GM23338 (cell line): ENCODE data around the gene TTC28. TPM values are rescaled to one million over a fixed set of nuclear protein-coding genes. Genes with fewer than 3 reads are reported as not detected.

Experiments used
- ATAC-seq: fragments of 200-7000 bp; cut with Tn5 transposase; 3 replicates; pipeline ENCODE4 v1.9.1; 2020
- DNase-seq: peaks from one replicate; pipeline ENCODE4 v3.0.0-alpha.2; 2015; ENCODE audit warnings: low spot score
- H2AFZ ChIP-seq: fragments of 200-600 bp; sonication (generic); 2 replicates; pipeline ENCODE4 v1.8.0; 2016; ENCODE audit warnings: antibody characterized with exemption, mild to moderate bottlenecking, moderate library complexity
- H3F3A ChIP-seq: fragments of 200-600 bp; sonication (generic); replicated peaks from 2 replicates; pipeline ENCODE4 v1.8.0; 2017; ENCODE audit warnings: antibody characterized with exemption, mixed run types, low read depth
- H3K27ac ChIP-seq: fragments of 200-600 bp; sonication (generic); 2 replicates; pipeline ENCODE4 v1.6.1; 2016; ENCODE audit warnings: low read depth
- H3K27me3 ChIP-seq: fragments of 200-600 bp; sonication (generic); 2 replicates; pipeline ENCODE4 v1.8.0; 2016; ENCODE audit warnings: mild to moderate bottlenecking, mixed run types, moderate library complexity; ENCODE audit not compliant: insufficient read depth
- H3K36me3 ChIP-seq: fragments of 200-600 bp; sonication (generic); 2 replicates; pipeline ENCODE4 v1.8.0; 2016; ENCODE audit warnings: mild to moderate bottlenecking; ENCODE audit not compliant: insufficient read depth
- H3K4me1 ChIP-seq: fragments of 200-600 bp; sonication (generic); 2 replicates; pipeline ENCODE4 v1.8.0; 2016; ENCODE audit warnings: mild to moderate bottlenecking, moderate library complexity; ENCODE audit not compliant: insufficient read depth
- H3K4me2 ChIP-seq: fragments of 200-600 bp; sonication (generic); 2 replicates; pipeline ENCODE4 v1.7.1; 2017; ENCODE audit warnings: mixed run types
- H3K4me3 ChIP-seq: fragments of 200-600 bp; sonication (generic); 2 replicates; pipeline ENCODE4 v1.6.1; 2016; ENCODE audit warnings: mixed run types
- H3K79me2 ChIP-seq: fragments of 200-600 bp; sonication (generic); replicated peaks from 2 replicates; pipeline ENCODE4 v1.8.0; 2017; ENCODE audit warnings: mild to moderate bottlenecking; ENCODE audit not compliant: insufficient read depth
- H3K9me2 ChIP-seq: fragments of 200-600 bp; sonication (generic); 2 replicates; pipeline ENCODE4 v1.8.0; 2017; ENCODE audit not compliant: insufficient read depth
- H4K20me1 ChIP-seq: fragments of 200-600 bp; sonication (generic); replicated peaks from 2 replicates; pipeline ENCODE4 v1.8.0; 2017; ENCODE audit warnings: mild to moderate bottlenecking; ENCODE audit not compliant: insufficient read depth
- H3K27ac Mint-ChIP-seq: 2 replicates; pipeline ENCODE4 v1.8.0; 2020; ENCODE audit warnings: inconsistent platforms, mild to moderate bottlenecking, moderate library complexity, mixed read lengths
- H3K27me3 Mint-ChIP-seq: 3 replicates; pipeline ENCODE4 v1.8.0; 2022; ENCODE audit warnings: low read depth, mild to moderate bottlenecking, moderate library complexity, mixed read lengths, inconsistent platforms; ENCODE audit not compliant: insufficient read depth, poor library complexity
- H3K36me3 Mint-ChIP-seq: 3 replicates; pipeline ENCODE4 v1.8.0; 2021; ENCODE audit warnings: low read depth, mild to moderate bottlenecking, inconsistent platforms, moderate library complexity, mixed read lengths
- H3K4me1 Mint-ChIP-seq: 3 replicates; pipeline ENCODE4 v1.8.0; 2020; ENCODE audit warnings: mild to moderate bottlenecking, inconsistent platforms, mixed read lengths
- H3K4me3 Mint-ChIP-seq: 3 replicates; pipeline ENCODE4 v1.8.0; 2021; ENCODE audit warnings: moderate library complexity, mild to moderate bottlenecking, inconsistent platforms, mixed read lengths
- H3K9me3 Mint-ChIP-seq: 3 replicates; pipeline ENCODE4 v1.8.0; 2020; ENCODE audit warnings: moderate library complexity, mild to moderate bottlenecking, inconsistent platforms, mixed read lengths
- CREB1 ChIP-seq: fragments of 250-450 bp; sonication (Bioruptor Pico); IDR thresholded peaks from 2 replicates; pipeline ENCODE4 v1.5.0; 2020; ENCODE audit warnings: low read depth, mild to moderate bottlenecking, moderate library complexity
- CTCF ChIP-seq, 2 experiments: fragments of 200-600 bp in 1 of 2; sonication (generic) in 1 of 2; conservative IDR thresholded peaks; 2 replicates each; pipeline versions ENCODE4 v1.5.1 to v1.6.1; 2016 to 2017; ENCODE audit warnings: antibody characterized with exemption in 2 of 2, low read depth in 2 of 2, mild to moderate bottlenecking in 2 of 2, moderate library complexity in 1 of 2
- ETS1 ChIP-seq: IDR thresholded peaks from 2 replicates; pipeline ENCODE4 v1.6.1; 2016; ENCODE audit warnings: antibody characterized with exemption
- EZH2 ChIP-seq: fragments of 200-600 bp; sonication (generic); IDR thresholded peaks from one replicate; pipeline ENCODE4 v1.8.0; 2017; ENCODE audit warnings: antibody characterized with exemption, mild to moderate bottlenecking, low read depth; ENCODE audit not compliant: unreplicated experiment
- EZH2phosphoT487 ChIP-seq: fragments of 200-600 bp; sonication (generic); IDR thresholded peaks from one replicate; pipeline ENCODE4 v1.8.1; 2018; ENCODE audit warnings: antibody characterized with exemption; ENCODE audit not compliant: unreplicated experiment
- JUNB ChIP-seq: IDR thresholded peaks from one replicate; pipeline ENCODE4 v1.6.1; 2016; ENCODE audit warnings: antibody characterized with exemption; ENCODE audit not compliant: unreplicated experiment
- NANOG ChIP-seq: IDR thresholded peaks from 2 replicates; pipeline ENCODE4 v1.6.1; 2016; ENCODE audit warnings: antibody characterized with exemption, borderline replicate concordance
- POLR2AphosphoS5 ChIP-seq: IDR thresholded peaks from 2 replicates; pipeline ENCODE4 v1.6.1; 2016; ENCODE audit warnings: antibody characterized with exemption, low read depth
- ZNF114 ChIP-seq: fragments of 250-450 bp; sonication (Bioruptor Pico); IDR thresholded peaks from 2 replicates; pipeline ENCODE4 v1.5.0; 2020; ENCODE audit warnings: mild to moderate bottlenecking, moderate library complexity
- ZNF331 ChIP-seq: fragments of 250-450 bp; sonication (Bioruptor Pico); IDR thresholded peaks from 2 replicates; pipeline ENCODE4 v1.5.0; 2020; ENCODE audit warnings: low read depth, mild to moderate bottlenecking, moderate library complexity
- ZNF462 ChIP-seq: fragments of 250-450 bp; sonication (Bioruptor Pico); IDR thresholded peaks from 2 replicates; pipeline ENCODE4 v1.5.0; 2020; ENCODE audit warnings: mild to moderate bottlenecking, moderate library complexity
- polyA plus RNA-seq: library from polyadenylated mRNA; unstranded; fragments of >200 nt; fragmentation: Nextera tagmentation; extraction: Ambion mirVana; gene quantifications from 2 replicates; pipeline ENCODE4 v1.2.1, GENCODE V29; 2016
- total RNA-seq: library from RNA; depleted of rRNA; stranded (reverse); fragments of >200 nt; shearing (Covaris generic); gene quantifications from 2 replicates; pipeline ENCODE4 v1.2.3, GENCODE V29; 2014

TTC28 gene
- total and polyA plus RNA-seq, 2 experiments from 2014 or later = 4.5 to 16.1 TPM

- TF ChIP-seq ZNF462 (no peak), ZNF114 (no peak), ZNF331 (CRISPR knock-in tag) (no peak), POLR2AphosphoS5 (no peak), ETS1 (no peak), EZH2phosphoT487 (no peak), EZH2 (no peak)
These were observed 69.7 kb downstream of the TTC28 start (continued) for GRCh38 chr22:28609921-28610320.

GRCh38 chr22:28608546-28608945 is 71.1 kb downstream of the TTC28 start:
- Mint-ChIP-seq H3K4me3 (no peak overlapping the region), H3K4me1 (peaks cover 15% of the 10 kb centered on the region), H3K27ac (no peak overlapping the region), H3K27me3 (peaks cover 2% of the 10 kb centered on the region), H3K36me3 (peaks cover 10% of the 10 kb centered on the region; the same call in 2 of the 3 replicates), H3K9me3 (no peaks in the 10 kb centered on the region)
- DNase-seq (peak; percentile 59), ATAC-seq (peak; percentile 75)
- no peaks in the 10 kb centered on the region; the same call in 1 of the 2 replicates for H3K4me1 ChIP-seq
- H3F3A ChIP-seq = no peaks in the 10 kb centered on the region
- H2AFZ ChIP-seq = no peak overlapping the region
- peaks cover 4% of the 10 kb centered on the region; the same call in 1 of the 2 replicates for H3K9me2 ChIP-seq
- no peaks in the 10 kb centered on the region for H3K27me3 ChIP-seq
- H3K4me3 ChIP-seq = no peak overlapping the region
- H3K79me2 ChIP-seq = 0 out of 2 replicates have a peak, but pooled peaks cover 5% of the 10 kb centered on the region
- no peak overlapping the region for H3K4me2 ChIP-seq
- no peaks in the 10 kb centered on the region for H4K20me1 ChIP-seq
- no peaks in the 10 kb centered on the region for H3K36me3 ChIP-seq
- no peak overlapping the region for H3K27ac ChIP-seq
- TF ChIP-seq CTCF (conservative IDR thresholded peaks at IDR 0.05; ENCODE audit: low read depth in 2 of 2) (no peak), ZNF114 (no peak), JUNB (no peak), CREB1 (CRISPR knock-in tag) (no peak), POLR2AphosphoS5 (no peak), ETS1 (no peak), EZH2 (no peak), NANOG (no peak), ZNF331 (CRISPR knock-in tag) (no peak)
